WTC11 (cell line): ENCODE measurements around the gene SNX8.

Experiments used
- ATF2 ChIP-seq: sonication (generic); formaldehyde crosslinking; IDR thresholded peaks from 2 replicates; pipeline ENCODE4 v1.8.1; 2022; ENCODE audit warnings: low read depth, missing genetic modification reagents, borderline replicate concordance
- ETV6 ChIP-seq: sonication (generic); formaldehyde crosslinking; IDR thresholded peaks from 2 replicates; pipeline ENCODE4 v1.8.1; 2022; ENCODE audit warnings: mild to moderate bottlenecking, missing genetic modification reagents
- FOXK1 ChIP-seq: sonication (generic); formaldehyde crosslinking; IDR thresholded peaks from 2 replicates; pipeline ENCODE4 v1.8.0; 2022; ENCODE audit warnings: mild to moderate bottlenecking, moderate library complexity, missing genetic modification reagents
- FOXP1 ChIP-seq: sonication (generic); formaldehyde crosslinking; IDR thresholded peaks from 2 replicates; pipeline ENCODE4 v1.8.0; 2022; ENCODE audit warnings: missing genetic modification reagents, mild to moderate bottlenecking, moderate library complexity, borderline replicate concordance
- GABPB1 ChIP-seq: sonication (generic); formaldehyde crosslinking; IDR thresholded peaks from 2 replicates; pipeline ENCODE4 v1.8.1; 2023; ENCODE audit warnings: mild to moderate bottlenecking, missing genetic modification reagents
- SMAD3 ChIP-seq: sonication (generic); formaldehyde crosslinking; IDR thresholded peaks from 2 replicates; pipeline ENCODE4 v1.8.0; 2022; ENCODE audit warnings: missing genetic modification reagents, mild to moderate bottlenecking, borderline replicate concordance
- USF1 ChIP-seq: sonication (generic); formaldehyde crosslinking; IDR thresholded peaks from 2 replicates; pipeline ENCODE4 v1.8.0; 2022; ENCODE audit warnings: mild to moderate bottlenecking, missing genetic modification reagents
- USF2 ChIP-seq: sonication (generic); formaldehyde crosslinking; IDR thresholded peaks from 2 replicates; pipeline ENCODE4 v1.8.1; 2023; ENCODE audit warnings: mild to moderate bottlenecking, missing genetic modification reagents, moderate library complexity
- ZNF317 ChIP-seq: sonication (generic); formaldehyde crosslinking; IDR thresholded peaks from 2 replicates; pipeline ENCODE4 v1.8.1; 2023; ENCODE audit warnings: low read depth, mild to moderate bottlenecking, moderate library complexity, missing genetic modification reagents, borderline replicate concordance
- ZNF423 ChIP-seq: fragments of 250-450 bp; sonication (Bioruptor Pico); IDR thresholded peaks from 2 replicates; pipeline ENCODE4 v2.1.2; 2022; ENCODE audit warnings: mild to moderate bottlenecking, moderate library complexity
- TF ChIP-seq, protein P1 (sequence below): sonication (generic); formaldehyde crosslinking; IDR thresholded peaks from 2 replicates; pipeline ENCODE4 v1.8.0; 2022; ENCODE audit warnings: mild to moderate bottlenecking, missing genetic modification reagents
- TF ChIP-seq, protein P2 (sequence below): fragments of 200-600 bp; IDR thresholded peaks from 2 replicates; pipeline ENCODE4 v1.8.0; 2022; ENCODE audit warnings: antibody characterized with exemption

DNA sequence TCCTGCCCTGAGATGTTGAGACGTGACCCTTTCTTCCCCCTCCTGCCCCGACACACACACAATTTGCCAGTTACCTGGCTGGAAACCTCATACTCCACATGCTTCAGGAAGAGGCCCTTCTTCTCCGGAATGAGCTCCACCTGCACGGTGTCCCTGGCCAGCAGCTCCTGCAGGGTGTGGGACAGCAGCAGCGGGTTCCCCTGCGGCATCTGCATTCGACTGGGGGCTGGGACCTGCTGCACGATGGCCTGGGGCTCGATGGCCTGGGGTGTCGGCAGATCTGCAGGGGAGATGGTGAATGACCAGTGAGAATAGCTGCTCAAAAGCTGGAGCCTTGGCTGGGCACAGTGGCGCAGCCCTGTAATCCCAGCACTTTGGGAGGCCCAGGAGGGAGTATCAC lies 36.2 kb downstream of the SNX8 start:
- TF ChIP-seq FOXK1 (CRISPR knock-in tag) (no peak), ETV6 (CRISPR knock-in tag) (no peak), USF1 (no peak), SMAD3 (no peak), ZNF317 (CRISPR knock-in tag) (no peak), GABPB1 (CRISPR knock-in tag) (no peak), USF2 (no peak), ATF2 (no peak), ZNF423 (CRISPR knock-in tag) (no peak), FOXP1 (no peak)
- TF ChIP-seq, protein P1, sequence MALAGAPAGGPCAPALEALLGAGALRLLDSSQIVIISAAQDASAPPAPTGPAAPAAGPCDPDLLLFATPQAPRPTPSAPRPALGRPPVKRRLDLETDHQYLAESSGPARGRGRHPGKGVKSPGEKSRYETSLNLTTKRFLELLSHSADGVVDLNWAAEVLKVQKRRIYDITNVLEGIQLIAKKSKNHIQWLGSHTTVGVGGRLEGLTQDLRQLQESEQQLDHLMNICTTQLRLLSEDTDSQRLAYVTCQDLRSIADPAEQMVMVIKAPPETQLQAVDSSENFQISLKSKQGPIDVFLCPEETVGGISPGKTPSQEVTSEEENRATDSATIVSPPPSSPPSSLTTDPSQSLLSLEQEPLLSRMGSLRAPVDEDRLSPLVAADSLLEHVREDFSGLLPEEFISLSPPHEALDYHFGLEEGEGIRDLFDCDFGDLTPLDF (CRISPR knock-in tag) = no peak
- TF ChIP-seq, protein P2, sequence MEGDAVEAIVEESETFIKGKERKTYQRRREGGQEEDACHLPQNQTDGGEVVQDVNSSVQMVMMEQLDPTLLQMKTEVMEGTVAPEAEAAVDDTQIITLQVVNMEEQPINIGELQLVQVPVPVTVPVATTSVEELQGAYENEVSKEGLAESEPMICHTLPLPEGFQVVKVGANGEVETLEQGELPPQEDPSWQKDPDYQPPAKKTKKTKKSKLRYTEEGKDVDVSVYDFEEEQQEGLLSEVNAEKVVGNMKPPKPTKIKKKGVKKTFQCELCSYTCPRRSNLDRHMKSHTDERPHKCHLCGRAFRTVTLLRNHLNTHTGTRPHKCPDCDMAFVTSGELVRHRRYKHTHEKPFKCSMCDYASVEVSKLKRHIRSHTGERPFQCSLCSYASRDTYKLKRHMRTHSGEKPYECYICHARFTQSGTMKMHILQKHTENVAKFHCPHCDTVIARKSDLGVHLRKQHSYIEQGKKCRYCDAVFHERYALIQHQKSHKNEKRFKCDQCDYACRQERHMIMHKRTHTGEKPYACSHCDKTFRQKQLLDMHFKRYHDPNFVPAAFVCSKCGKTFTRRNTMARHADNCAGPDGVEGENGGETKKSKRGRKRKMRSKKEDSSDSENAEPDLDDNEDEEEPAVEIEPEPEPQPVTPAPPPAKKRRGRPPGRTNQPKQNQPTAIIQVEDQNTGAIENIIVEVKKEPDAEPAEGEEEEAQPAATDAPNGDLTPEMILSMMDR = no peak
